CD4-positive, CD25-positive, alpha-beta regulatory T cell (primary cell): Measurements from ENCODE around the gene MAGI2. TPM values are rescaled to one million over a fixed set of nuclear protein-coding genes. Genes with fewer than 3 reads are reported as not detected.

Experiments
- ATAC-seq, 2 donors: fragments of 150-1000 bp; cut with Tn5 transposase; one replicate each; pipeline ENCODE4 v1.10.0; 2021; ENCODE audit warnings: low read depth in 2 of 2, moderate number of reproducible peaks in 2 of 2, moderate library complexity in 1 of 2
- DNase-seq, 3 donors: peaks; one replicate each; pipeline versions ENCODE4 v3.0.0 to v3.0.0-alpha.2; 2012 to 2022; ENCODE audit warnings: mixed read lengths in 1 of 3
- H3K27ac ChIP-seq: one replicate; pipeline ENCODE4 v1.7.0; 2013; ENCODE audit warnings: mild to moderate bottlenecking, low read length; ENCODE audit not compliant: insufficient read depth, poor library complexity, severe bottlenecking
- H3K27me3 ChIP-seq: one replicate; pipeline ENCODE4 v1.7.0; 2013; ENCODE audit warnings: low read length; ENCODE audit not compliant: control insufficient read depth, insufficient read depth
- H3K36me3 ChIP-seq: one replicate; pipeline ENCODE4 v1.7.0; 2013; ENCODE audit warnings: mild to moderate bottlenecking, low read length, moderate library complexity; ENCODE audit not compliant: control insufficient read depth, insufficient read depth
- H3K4me1 ChIP-seq: 2 replicates; pipeline ENCODE4 v1.7.0; 2013; ENCODE audit warnings: mild to moderate bottlenecking, low read length; ENCODE audit not compliant: insufficient read depth, control insufficient read depth, poor library complexity, severe bottlenecking
- H3K4me3 ChIP-seq: one replicate; pipeline ENCODE4 v1.7.0; 2013; ENCODE audit warnings: low read depth, mild to moderate bottlenecking, low read length, moderate library complexity
- H3K9me3 ChIP-seq, 2 experiments: 1 replicate in 1 of 2; 2 replicates in 1 of 2; pipeline ENCODE4 v1.7.0; 2013; ENCODE audit warnings: low read length in 2 of 2, mild to moderate bottlenecking in 1 of 2, moderate library complexity in 1 of 2; ENCODE audit not compliant: control insufficient read depth in 2 of 2
- H3K27ac Mint-ChIP-seq, 3 donors: one replicate each; pipeline ENCODE4 v1.8.0; 2020 to 2022; ENCODE audit warnings: mild to moderate bottlenecking in 3 of 3, mixed read lengths in 3 of 3, moderate library complexity in 2 of 3
- H3K27me3 Mint-ChIP-seq: one replicate; pipeline ENCODE4 v1.8.0; 2022; ENCODE audit warnings: mild to moderate bottlenecking, mixed read lengths
- H3K36me3 Mint-ChIP-seq: one replicate; pipeline ENCODE4 v1.8.0; 2020; ENCODE audit warnings: mixed read lengths
- H3K4me1 Mint-ChIP-seq, 4 donors: one replicate each; pipeline ENCODE4 v1.8.0; 2020 to 2022; ENCODE audit warnings: mixed read lengths in 4 of 4, mild to moderate bottlenecking in 1 of 4
- H3K4me3 Mint-ChIP-seq, 4 donors: one replicate each; pipeline ENCODE4 v1.8.0; 2020 to 2022; ENCODE audit warnings: mild to moderate bottlenecking in 4 of 4, mixed read lengths in 4 of 4, moderate library complexity in 3 of 4
- H3K9me3 Mint-ChIP-seq, 7 donors: one replicate each; pipeline ENCODE4 v1.8.0; 2020 to 2022; ENCODE audit warnings: mixed read lengths in 7 of 7, mild to moderate bottlenecking in 3 of 7, moderate library complexity in 2 of 7
- polyA plus RNA-seq, 4 donors: library from polyadenylated mRNA; unstranded; fragments of 300-500 nt; fragmentation: Illumina TruSeq; gene quantifications; one replicate each; pipeline ENCODE4 v1.2.3, GENCODE V29; 2021
- total RNA-seq: library from RNA; stranded (reverse); gene quantifications from one replicate; pipeline ENCODE4 v1.2.3, GENCODE V29; 2022

MAGI2 gene
- total and polyA plus RNA-seq, 5 donors from 2014 or later: not detected

DNA sequence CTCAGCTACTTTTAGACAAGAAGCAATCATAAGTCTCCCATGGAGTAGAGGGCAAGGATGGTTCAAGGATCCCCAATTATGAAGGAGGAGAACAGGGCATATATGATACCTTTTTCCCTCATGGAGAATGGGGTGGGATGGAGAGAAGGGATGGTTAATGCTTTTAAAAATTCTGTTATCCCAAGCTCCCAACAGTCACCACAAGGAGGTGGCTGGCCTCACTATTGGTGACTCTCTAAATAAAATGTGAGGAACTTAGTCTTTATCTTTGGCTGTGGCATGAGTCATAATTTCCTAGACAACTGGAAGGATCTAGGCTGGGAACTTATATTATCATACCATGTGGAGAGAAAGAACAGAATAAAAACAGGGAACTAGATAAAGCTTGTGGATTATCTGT, 1357.9 kb downstream of the MAGI2 start:
- DNase-seq (no peak), ATAC-seq (no peak)
- Histone ChIP-seq H3K4me3 (no peak overlapping the region), H3K36me3 (no peaks in the 10 kb centered on the region), H3K27me3 (peaks cover 6% of the 10 kb centered on the region), H3K9me3 (no peaks in the 10 kb centered on the region), H3K27ac (no peak overlapping the region), H3K4me1 (no peaks in the 10 kb centered on the region)
- H3K4me3 Mint-ChIP-seq: no peak overlapping the region
- H3K27ac Mint-ChIP-seq: no peak overlapping the region
- peaks cover 0 to 8% (median 0%) of the 10 kb centered on the region in 7 donors for H3K9me3 Mint-ChIP-seq
- H3K4me1 Mint-ChIP-seq: no peaks in the 10 kb centered on the region
- no peaks in the 10 kb centered on the region for H3K36me3 Mint-ChIP-seq
- H3K27me3 Mint-ChIP-seq: peaks cover 15% of the 10 kb centered on the region

DNA sequence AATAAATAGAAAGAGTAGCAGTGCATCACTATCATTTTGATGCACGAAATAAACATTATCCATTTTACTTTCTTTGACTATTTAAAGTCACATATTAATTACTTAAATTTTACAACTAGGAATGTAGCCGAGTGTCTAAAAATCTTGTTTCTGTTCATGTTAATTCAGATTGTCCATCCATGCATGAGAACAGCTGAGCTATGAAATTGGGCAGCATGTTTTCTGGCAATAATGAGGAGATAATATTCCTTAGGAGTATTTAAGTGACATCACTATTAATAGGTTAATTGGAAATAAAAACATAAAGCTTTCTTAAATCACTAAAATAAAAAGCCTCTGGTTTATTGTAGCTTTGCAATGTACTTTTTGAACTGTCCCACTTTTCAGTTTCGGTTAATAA, 1361.1 kb downstream of the MAGI2 start:
- Mint-ChIP-seq H3K27me3 (peaks cover 15% of the 10 kb centered on the region), H3K36me3 (no peaks in the 10 kb centered on the region), H3K4me1 (no peaks in the 10 kb centered on the region), H3K9me3 (peaks cover 0 to 7% (median 0%) of the 10 kb centered on the region in 7 donors), H3K4me3 (no peak overlapping the region), H3K27ac (no peak overlapping the region)
- Histone ChIP-seq H3K4me1 (no peaks in the 10 kb centered on the region), H3K4me3 (no peak overlapping the region), H3K27me3 (peaks cover 6% of the 10 kb centered on the region), H3K27ac (no peak overlapping the region), H3K9me3 (no peaks in the 10 kb centered on the region), H3K36me3 (no peaks in the 10 kb centered on the region)
- DNase-seq: no peak
- no peak for ATAC-seq

DNA sequence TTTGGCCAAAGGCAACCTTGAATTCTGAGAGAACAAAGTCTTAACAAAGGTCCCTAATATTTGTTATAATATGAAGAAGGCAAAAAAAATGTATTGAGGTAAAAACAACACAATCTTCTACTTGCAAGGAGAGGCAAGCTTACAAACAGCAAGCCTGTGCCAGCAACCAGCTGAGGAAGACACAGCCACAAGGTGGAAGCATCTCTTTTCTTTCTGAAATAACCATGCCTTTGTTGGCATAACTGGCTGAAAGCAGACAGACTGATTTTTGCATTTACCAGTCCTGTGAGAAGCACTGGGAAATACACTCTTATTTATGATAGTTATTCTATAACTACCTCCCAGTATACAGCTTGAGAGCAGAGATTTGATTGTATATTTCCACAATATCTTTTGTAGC, 1362.9 kb downstream of the MAGI2 start:
- no peaks in the 10 kb centered on the region for H3K36me3 Mint-ChIP-seq
- Histone ChIP-seq H3K4me1 (no peaks in the 10 kb centered on the region), H3K4me3 (no peak overlapping the region), H3K36me3 (no peaks in the 10 kb centered on the region), H3K27me3 (peaks cover 7% of the 10 kb centered on the region), H3K9me3 (no peaks in the 10 kb centered on the region), H3K27ac (no peak overlapping the region)
- no peaks in the 10 kb centered on the region for H3K9me3 Mint-ChIP-seq
- DNase-seq: no peak
- peaks cover 8% of the 10 kb centered on the region for H3K27me3 Mint-ChIP-seq
- ATAC-seq: no peak
- H3K27ac Mint-ChIP-seq: no peak overlapping the region
- no peak overlapping the region for H3K4me3 Mint-ChIP-seq
- H3K4me1 Mint-ChIP-seq: no peaks in the 10 kb centered on the region

DNA sequence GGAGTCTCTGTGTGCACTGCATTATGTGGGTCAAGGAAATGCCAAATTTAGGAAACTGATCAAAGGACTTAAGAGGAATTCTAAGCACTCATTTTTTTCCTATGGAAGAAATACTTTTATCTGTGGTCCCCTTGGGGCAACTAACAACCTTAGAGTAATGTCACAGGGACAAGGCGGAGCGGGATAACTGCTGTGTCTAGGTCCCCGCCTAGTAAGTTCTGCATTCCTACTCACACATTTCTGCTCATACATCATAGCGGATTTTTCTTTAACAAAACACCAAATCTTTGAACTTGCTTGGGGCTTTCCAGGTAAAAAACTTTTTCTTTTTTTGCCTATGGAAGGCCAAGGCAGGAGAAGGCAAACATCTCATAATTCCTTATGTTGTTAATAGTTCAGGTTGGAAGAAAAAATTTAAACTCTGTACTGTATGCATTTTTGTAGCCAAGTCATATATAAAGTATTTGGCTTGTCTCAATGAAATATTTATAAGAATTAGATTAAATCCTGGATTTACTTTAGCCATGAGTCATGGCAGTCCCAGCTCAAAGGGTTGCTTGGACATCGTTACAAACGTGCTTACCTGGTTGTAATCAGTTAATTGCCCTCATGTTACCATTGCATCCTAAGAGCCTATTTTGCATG, 1369.9 kb downstream of the MAGI2 start:
- no peak overlapping the region for H3K4me3 ChIP-seq
- H3K36me3 ChIP-seq: no peaks in the 10 kb centered on the region
- H3K4me1 ChIP-seq: no peaks in the 10 kb centered on the region
- no peak overlapping the region for H3K4me3 Mint-ChIP-seq
- H3K4me1 Mint-ChIP-seq: no peaks in the 10 kb centered on the region
- no peak overlapping the region for H3K27ac Mint-ChIP-seq
- H3K36me3 Mint-ChIP-seq: no peaks in the 10 kb centered on the region
- ATAC-seq: no peak
- no peak for DNase-seq
- H3K27me3 Mint-ChIP-seq: peaks cover 12% of the 10 kb centered on the region
- no peak overlapping the region for H3K27ac ChIP-seq
- H3K9me3 Mint-ChIP-seq: no peaks in the 10 kb centered on the region
- H3K9me3 ChIP-seq: no peaks in the 10 kb centered on the region
- peaks cover 10% of the 10 kb centered on the region for H3K27me3 ChIP-seq

DNA sequence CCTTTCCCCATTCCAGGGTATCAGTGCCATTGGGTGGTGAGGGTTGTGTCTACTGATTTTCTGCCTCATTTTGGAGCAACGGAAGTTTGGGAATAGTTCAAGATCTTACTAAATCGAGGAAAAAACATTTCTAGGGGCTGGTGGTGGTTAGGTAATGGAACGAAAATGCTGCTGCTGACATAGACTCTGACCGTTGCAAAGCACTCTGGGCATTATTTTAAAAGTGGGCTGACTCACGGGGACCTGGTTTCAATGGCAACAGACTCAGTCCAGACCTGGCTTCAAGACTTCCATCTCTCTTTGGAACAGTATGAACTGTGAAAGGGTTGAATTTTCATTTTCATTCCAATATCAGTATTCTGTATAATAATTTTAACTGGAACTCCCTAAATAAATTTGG, 1370.9 kb downstream of the MAGI2 start:
- no peak overlapping the region for H3K27ac Mint-ChIP-seq
- Histone ChIP-seq H3K9me3 (no peaks in the 10 kb centered on the region), H3K36me3 (no peaks in the 10 kb centered on the region), H3K4me3 (no peak overlapping the region), H3K27me3 (peaks cover 13% of the 10 kb centered on the region), H3K27ac (no peak overlapping the region), H3K4me1 (no peaks in the 10 kb centered on the region)
- no peaks in the 10 kb centered on the region for H3K9me3 Mint-ChIP-seq
- H3K4me1 Mint-ChIP-seq: no peaks in the 10 kb centered on the region
- peaks cover 12% of the 10 kb centered on the region for H3K27me3 Mint-ChIP-seq
- H3K36me3 Mint-ChIP-seq: no peaks in the 10 kb centered on the region
- ATAC-seq (no peak), DNase-seq (no peak)
- no peak overlapping the region for H3K4me3 Mint-ChIP-seq

DNA sequence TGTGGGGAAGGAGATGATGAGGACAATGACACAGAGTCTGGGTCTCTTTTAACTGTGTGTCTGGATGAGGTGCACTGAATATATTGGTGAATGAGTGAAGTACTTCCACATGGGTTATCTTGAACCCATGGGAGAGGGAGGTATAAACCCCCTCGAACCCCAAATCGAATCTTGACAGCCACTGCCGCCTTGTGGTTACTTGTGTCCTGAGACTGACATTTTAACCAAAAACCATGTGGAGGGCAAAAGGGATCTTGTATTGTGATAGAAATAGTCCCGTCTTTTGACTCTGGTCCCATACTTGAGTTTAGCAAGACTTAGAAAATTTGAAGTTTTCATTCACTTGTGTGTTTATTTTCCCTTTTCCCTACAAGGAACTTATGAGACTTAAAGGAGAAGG, 1371.6 kb downstream of the MAGI2 start:
- no peak overlapping the region for H3K4me3 ChIP-seq
- H3K9me3 Mint-ChIP-seq: no peaks in the 10 kb centered on the region
- no peak for ATAC-seq
- peaks cover 12% of the 10 kb centered on the region for H3K27me3 Mint-ChIP-seq
- no peak for DNase-seq
- no peak overlapping the region for H3K27ac Mint-ChIP-seq
- peaks cover 13% of the 10 kb centered on the region for H3K27me3 ChIP-seq
- H3K4me1 Mint-ChIP-seq: no peaks in the 10 kb centered on the region
- no peaks in the 10 kb centered on the region for H3K9me3 ChIP-seq
- no peak overlapping the region for H3K4me3 Mint-ChIP-seq
- H3K27ac ChIP-seq: no peak overlapping the region
- no peaks in the 10 kb centered on the region for H3K36me3 Mint-ChIP-seq
- H3K4me1 ChIP-seq: no peaks in the 10 kb centered on the region
- no peaks in the 10 kb centered on the region for H3K36me3 ChIP-seq

DNA sequence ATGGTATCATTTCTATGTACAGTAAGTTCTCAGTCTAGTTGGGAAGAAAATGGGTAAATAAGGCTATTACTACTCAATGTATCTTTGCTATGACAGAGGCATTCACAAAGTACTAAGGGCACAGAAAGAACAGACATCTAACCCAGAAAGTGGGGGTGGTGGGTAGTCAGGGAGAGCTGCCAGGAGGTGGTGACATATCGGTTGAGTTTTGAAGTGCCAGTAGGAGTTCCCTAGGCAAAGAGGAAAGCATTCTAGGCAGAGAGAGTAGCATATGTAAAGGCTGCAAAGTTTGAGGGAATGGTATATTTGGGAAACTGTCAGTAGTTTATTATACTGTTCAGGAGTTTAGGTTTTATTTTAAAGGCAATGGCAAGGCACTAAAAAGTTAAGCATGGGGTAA, 1372.1 kb downstream of the MAGI2 start:
- Mint-ChIP-seq H3K36me3 (no peaks in the 10 kb centered on the region), H3K27ac (no peak overlapping the region), H3K27me3 (peaks cover 12% of the 10 kb centered on the region), H3K4me1 (no peaks in the 10 kb centered on the region), H3K4me3 (no peak overlapping the region), H3K9me3 (no peaks in the 10 kb centered on the region)
- Histone ChIP-seq H3K9me3 (no peaks in the 10 kb centered on the region), H3K4me3 (no peak overlapping the region), H3K4me1 (no peaks in the 10 kb centered on the region), H3K27me3 (peaks cover 13% of the 10 kb centered on the region), H3K27ac (no peak overlapping the region), H3K36me3 (no peaks in the 10 kb centered on the region)
- no peak for DNase-seq
- ATAC-seq: no peak

DNA sequence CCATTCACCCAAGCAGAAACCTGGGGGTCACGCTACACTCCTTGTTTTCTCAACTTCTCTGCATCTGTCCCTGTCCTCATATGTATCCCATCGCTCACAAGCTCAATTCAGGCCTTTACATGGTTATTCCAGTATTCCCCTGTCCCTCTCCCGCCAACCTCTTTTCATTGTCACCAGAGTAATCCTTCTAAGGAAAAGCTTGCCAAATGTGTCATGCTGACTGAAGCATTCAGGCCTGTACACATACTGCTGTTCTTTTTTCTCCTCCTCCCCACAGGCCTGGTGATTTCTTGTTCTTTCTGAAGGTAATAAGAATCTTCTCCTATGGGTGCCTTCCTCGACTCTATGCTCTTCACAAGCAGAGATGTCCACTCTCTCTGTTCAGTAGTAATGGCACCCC, 1372.7 kb downstream of the MAGI2 start:
- Mint-ChIP-seq H3K4me3 (no peak overlapping the region), H3K9me3 (no peaks in the 10 kb centered on the region), H3K4me1 (no peaks in the 10 kb centered on the region), H3K27ac (no peak overlapping the region), H3K27me3 (peaks cover 12% of the 10 kb centered on the region), H3K36me3 (no peaks in the 10 kb centered on the region)
- no peaks in the 10 kb centered on the region for H3K9me3 ChIP-seq
- peaks cover 13% of the 10 kb centered on the region for H3K27me3 ChIP-seq
- no peak for ATAC-seq
- H3K36me3 ChIP-seq: no peaks in the 10 kb centered on the region
- DNase-seq: no peak
- H3K27ac ChIP-seq: no peak overlapping the region
- H3K4me3 ChIP-seq: no peak overlapping the region
- H3K4me1 ChIP-seq: no peaks in the 10 kb centered on the region
